PC-3 (cell line): Measurements from ENCODE around the gene NPIPB13.
"Not testable (repeated sequence)": the region's sequence is repeated elsewhere in the genome, so short reads cannot be mapped to it uniquely, and the experiment has no call there.

Experiments used
- CTCF ChIP-seq: fragments of 300-600 bp; sonication (generic); conservative IDR thresholded peaks from 2 replicates; pipeline ENCODE4 v1.5.1; 2017; ENCODE audit warnings: antibody characterized with exemption, low read depth, mild to moderate bottlenecking, low read length
- EZH2 ChIP-seq: fragments of 300-600 bp; sonication (generic); IDR thresholded peaks from one replicate; pipeline ENCODE4 v1.6.1; 2017; ENCODE audit warnings: antibody characterized with exemption, mild to moderate bottlenecking, low read length; ENCODE audit not compliant: unreplicated experiment
- EZH2phosphoT487 ChIP-seq: fragments of 300-600 bp; sonication (generic); IDR thresholded peaks from 2 replicates; pipeline ENCODE4 v1.6.1; 2018; ENCODE audit warnings: mild to moderate bottlenecking, antibody characterized with exemption, low read length, borderline replicate concordance

- TF ChIP-seq CTCF, EZH2, EZH2phosphoT487: not testable (repeated sequence)
Observed at GRCh38 chr16:30217082-30217481, 31.2 kb downstream of the NPIPB13 start.
